ES-I3 (cell line): ENCODE results near the gene LDLRAD1.
"Not testable (repeated sequence)": the region's sequence is repeated elsewhere in the genome, so short reads cannot be mapped to it uniquely, and the experiment has no call there.

Experiments used
- H3K36me3 ChIP-seq: 2 replicates; pipeline ENCODE4 v1.6.1; 2013; ENCODE audit warnings: mild to moderate bottlenecking, low read length, control low read depth, moderate library complexity; ENCODE audit not compliant: insufficient read depth
- H3K4me1 ChIP-seq: 2 replicates; pipeline ENCODE4 v1.6.1; 2013; ENCODE audit warnings: mild to moderate bottlenecking, control low read depth, low read length; ENCODE audit not compliant: insufficient read depth
- H3K9ac ChIP-seq: 2 replicates; pipeline ENCODE4 v1.6.1; 2013; ENCODE audit warnings: low read depth, mild to moderate bottlenecking, low read length, moderate library complexity
- H3K9me3 ChIP-seq: 2 replicates; pipeline ENCODE4 v1.6.1; 2013; ENCODE audit warnings: mild to moderate bottlenecking, low read length, moderate library complexity; ENCODE audit not compliant: control insufficient read depth, insufficient read depth

Gene LDLRAD1

GRCh38 chr1:53987880-53988279, 30.1 kb downstream of the LDLRAD1 start:
- no peaks in the 10 kb centered on the region for H3K36me3 ChIP-seq
- no peak overlapping the region for H3K9ac ChIP-seq
- H3K9me3 ChIP-seq: no peaks in the 10 kb centered on the region
- H3K4me1 ChIP-seq: peaks cover 1% of the 10 kb centered on the region; the same call in 1 of the 2 replicates

- no peak overlapping the region for H3K9ac ChIP-seq
- H3K4me1 ChIP-seq: peaks cover 8% of the 10 kb centered on the region
- H3K9me3 ChIP-seq: no peaks in the 10 kb centered on the region
- no peaks in the 10 kb centered on the region for H3K36me3 ChIP-seq
These were observed 31.5 kb downstream of the LDLRAD1 start for GRCh38 chr1:53986458-53986857.

- Histone ChIP-seq H3K9ac (no peak overlapping the region), H3K36me3 (no peaks in the 10 kb centered on the region), H3K4me1 (peaks cover 8% of the 10 kb centered on the region), H3K9me3 (no peaks in the 10 kb centered on the region)
These were observed 33.3 kb downstream of the LDLRAD1 start for GRCh38 chr1:53984726-53985125.

- H3K36me3 ChIP-seq: no peaks in the 10 kb centered on the region
- H3K9me3 ChIP-seq: no peaks in the 10 kb centered on the region
- H3K9ac ChIP-seq: peak overlapping the region; percentile 25; the same call in 1 of the 2 replicates
- H3K4me1 ChIP-seq: peaks cover 8% of the 10 kb centered on the region
These were observed 35.3 kb downstream of the LDLRAD1 start for GRCh38 chr1:53982763-53983104.

- H3K9me3 ChIP-seq: no peaks in the 10 kb centered on the region
- peak overlapping the region; percentile 25; the same call in 1 of the 2 replicates for H3K9ac ChIP-seq
- no peaks in the 10 kb centered on the region for H3K36me3 ChIP-seq
- peaks cover 8% of the 10 kb centered on the region for H3K4me1 ChIP-seq
These were observed 35.8 kb downstream of the LDLRAD1 start for GRCh38 chr1:53982034-53982762.

GRCh38 chr1:53981220-53981619, 36.8 kb downstream of the LDLRAD1 start:
- Histone ChIP-seq H3K36me3 (no peaks in the 10 kb centered on the region), H3K9ac (no peak overlapping the region), H3K9me3 (no peaks in the 10 kb centered on the region), H3K4me1 (peaks cover 8% of the 10 kb centered on the region)

GRCh38 chr1:53979712-53980450, 38.1 kb downstream of the LDLRAD1 start:
- Histone ChIP-seq H3K9ac (no peak overlapping the region), H3K36me3 (no peaks in the 10 kb centered on the region), H3K4me1 (peaks cover 8% of the 10 kb centered on the region), H3K9me3 (no peaks in the 10 kb centered on the region)

GRCh38 chr1:53975861-53976260, 42.1 kb downstream of the LDLRAD1 start:
- no peaks in the 10 kb centered on the region for H3K4me1 ChIP-seq
- H3K9ac ChIP-seq: no peak overlapping the region
- no peaks in the 10 kb centered on the region for H3K36me3 ChIP-seq
- H3K9me3 ChIP-seq: no peaks in the 10 kb centered on the region

- Histone ChIP-seq H3K9ac (no peak overlapping the region), H3K36me3 (no peaks in the 10 kb centered on the region), H3K9me3 (no peaks in the 10 kb centered on the region), H3K4me1 (no peaks in the 10 kb centered on the region)
These were observed 46.3 kb downstream of the LDLRAD1 start for GRCh38 chr1:53971718-53972117.

- not testable (repeated sequence) for H3K4me1 ChIP-seq, H3K9ac ChIP-seq, H3K36me3 ChIP-seq, H3K9me3 ChIP-seq
These were observed 48.7 kb downstream of the LDLRAD1 start for GRCh38 chr1:53969323-53969722.

GRCh38 chr1:53968125-53968513, 49.9 kb downstream of the LDLRAD1 start:
- Histone ChIP-seq H3K9ac (no peak overlapping the region), H3K36me3 (no peaks in the 10 kb centered on the region), H3K9me3 (no peaks in the 10 kb centered on the region), H3K4me1 (peaks cover 5% of the 10 kb centered on the region; the same call in 1 of the 2 replicates)

- H3K36me3 ChIP-seq: no peaks in the 10 kb centered on the region
- no peaks in the 10 kb centered on the region for H3K9me3 ChIP-seq
- no peak overlapping the region for H3K9ac ChIP-seq
- H3K4me1 ChIP-seq: peaks cover 5% of the 10 kb centered on the region; the same call in 1 of the 2 replicates
These were observed 50.4 kb downstream of the LDLRAD1 start for GRCh38 chr1:53967409-53968124.

- no peaks in the 10 kb centered on the region; the same call in 1 of the 2 replicates for H3K36me3 ChIP-seq
- H3K9me3 ChIP-seq: no peaks in the 10 kb centered on the region
- H3K4me1 ChIP-seq: peaks cover 5% of the 10 kb centered on the region; the same call in 1 of the 2 replicates
- H3K9ac ChIP-seq: no peak overlapping the region
These were observed 51.2 kb downstream of the LDLRAD1 start for GRCh38 chr1:53966794-53967193.

- no peaks in the 10 kb centered on the region for H3K9me3 ChIP-seq
- H3K36me3 ChIP-seq: peaks cover 10% of the 10 kb centered on the region; the same call in 1 of the 2 replicates
- H3K9ac ChIP-seq: no peak overlapping the region
- peaks cover 5% of the 10 kb centered on the region; the same call in 1 of the 2 replicates for H3K4me1 ChIP-seq
These were observed 53.9 kb downstream of the LDLRAD1 start for GRCh38 chr1:53964109-53964508.
